GM12872 (cell line): ENCODE data around the gene SLC16A9.

Experiments
- CTCF ChIP-seq: IDR thresholded peaks from 3 replicates; pipeline ENCODE4 v1.5.1; 2011; ENCODE audit warnings: low read depth, mild to moderate bottlenecking, low read length, moderate library complexity; ENCODE audit not compliant: insufficient read depth

Gene SLC16A9

GRCh38 chr10:59706851-59707797, 2.5 kb downstream of the SLC16A9 start:
- TF ChIP-seq CTCF, result no peak

GRCh38 chr10:59705931-59706330, 3.7 kb downstream of the SLC16A9 start:
- TF ChIP-seq CTCF, result no peak

GRCh38 chr10:59704630-59705029, 5.0 kb downstream of the SLC16A9 start:
- TF ChIP-seq CTCF, result no peak

GRCh38 chr10:59702347-59702746, 7.3 kb downstream of the SLC16A9 start:
- TF ChIP-seq CTCF, result no peak

- TF ChIP-seq CTCF, result peak; percentile 14; the same call in 1 of the 3 replicates
Observed at GRCh38 chr10:59700709-59701108, 8.9 kb downstream of the SLC16A9 start.

GRCh38 chr10:59698326-59698725, 11.3 kb downstream of the SLC16A9 start:
- no peak for TF ChIP-seq CTCF

- no peak for TF ChIP-seq CTCF
Observed at GRCh38 chr10:59695637-59696036, 14.0 kb downstream of the SLC16A9 start.
